CD4-positive, alpha-beta T cell treated with Interleukin-6 for 4 hours (primary cell): Measurements from ENCODE around the gene FANK1.

ENCODE experiments used
- DNase-seq: peaks from one replicate; pipeline ENCODE4 v3.0.0-alpha.2; 2020; ENCODE audit warnings: mixed read lengths

FANK1 gene

DNA sequence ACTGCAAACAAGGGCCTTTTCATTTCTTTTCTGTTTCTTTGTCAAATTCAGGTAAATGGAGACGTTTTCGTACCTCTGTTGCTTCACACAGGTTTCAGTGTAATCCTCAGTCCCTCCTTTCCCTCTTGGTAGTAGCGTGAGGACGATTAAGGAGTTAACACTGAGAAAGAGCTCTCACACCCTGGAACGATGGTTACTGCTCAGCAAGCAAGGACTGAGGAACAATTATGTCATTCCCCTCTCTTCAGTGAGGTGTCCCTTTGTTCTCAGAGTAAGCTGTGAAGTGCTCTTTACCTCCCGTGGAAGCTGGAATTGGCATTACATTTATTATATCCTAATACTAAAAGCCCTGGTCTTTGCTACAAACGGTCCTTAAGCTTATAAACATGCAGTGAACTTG lies 95.9 kb downstream of the FANK1 start:
- DNase-seq = no peak

GRCh38 chr10:125994601-125995000 lies 98.2 kb downstream of the FANK1 start:
- no peak for DNase-seq

GRCh38 chr10:125995726-125996304 lies 99.5 kb downstream of the FANK1 start:
- no peak for DNase-seq

- no peak for DNase-seq
These were observed 101.2 kb downstream of the FANK1 start for GRCh38 chr10:125997586-125997985.

- DNase-seq = no peak
These were observed 103.3 kb downstream of the FANK1 start for GRCh38 chr10:125999694-126000093.

DNA sequence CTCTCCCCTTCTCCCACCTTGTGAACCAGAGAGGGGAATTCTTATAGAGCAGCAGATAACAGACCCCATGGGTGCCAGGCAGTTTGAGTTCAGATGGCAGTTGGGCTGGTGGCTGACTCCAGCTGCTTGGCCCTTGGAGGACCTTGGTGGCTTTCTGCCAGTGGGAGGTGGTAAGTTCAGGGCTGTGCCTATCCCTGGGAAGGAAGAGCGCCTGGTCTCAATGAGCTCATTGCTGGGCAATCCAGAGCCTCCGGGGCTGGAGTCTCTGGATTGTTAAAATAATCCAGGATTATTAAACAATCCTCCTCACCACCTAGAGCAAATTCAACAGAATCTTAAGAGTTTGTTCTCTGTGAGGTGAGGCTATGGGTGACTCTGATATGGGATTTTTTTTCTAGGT lies 105.2 kb downstream of the FANK1 start:
- no peak for DNase-seq

GRCh38 chr10:126004752-126005151 lies 108.4 kb downstream of the FANK1 start:
- DNase-seq = no peak

DNA sequence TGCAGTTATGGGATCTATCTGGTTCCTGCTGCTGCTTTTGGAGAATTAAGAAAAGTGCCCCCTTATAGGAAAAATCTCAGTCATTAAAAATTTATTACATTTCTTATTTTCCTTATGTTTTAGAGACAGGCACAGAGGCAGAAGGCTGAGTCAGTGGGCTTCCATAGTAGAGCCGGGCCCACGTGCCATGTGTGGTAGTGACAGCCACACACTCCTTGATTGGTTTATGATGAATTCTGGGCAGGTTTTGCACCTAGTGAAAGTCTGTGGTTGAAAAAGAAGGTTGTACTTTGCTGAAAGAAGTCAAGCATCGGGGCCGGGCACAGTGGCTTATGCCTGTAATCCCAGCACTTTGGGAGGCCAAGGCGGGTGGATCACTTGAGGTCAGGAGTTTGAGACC lies 109.9 kb downstream of the FANK1 start:
- no peak for DNase-seq

GRCh38 chr10:126006906-126007305 lies 110.5 kb downstream of the FANK1 start:
- no peak for DNase-seq

DNA sequence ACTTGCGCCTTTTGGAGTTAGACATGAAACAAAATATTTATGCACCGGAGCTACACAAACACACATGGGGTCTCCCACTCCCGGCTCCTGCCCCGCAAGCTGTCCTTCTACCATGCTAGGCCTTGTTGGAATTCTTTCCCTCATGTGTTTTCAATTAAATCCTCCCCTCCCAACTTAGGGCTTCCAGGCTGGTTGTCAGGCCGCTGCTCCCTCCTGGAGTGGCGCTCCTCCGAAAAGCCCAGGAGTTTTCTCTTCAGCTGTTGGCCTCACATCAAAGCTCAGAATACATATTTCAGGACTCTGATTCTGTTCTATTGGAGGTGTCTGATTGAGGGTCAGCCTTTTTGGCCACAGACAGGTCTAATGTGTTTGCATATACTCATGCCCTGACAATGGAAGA lies 113.3 kb downstream of the FANK1 start:
- DNase-seq = no peak

DNA sequence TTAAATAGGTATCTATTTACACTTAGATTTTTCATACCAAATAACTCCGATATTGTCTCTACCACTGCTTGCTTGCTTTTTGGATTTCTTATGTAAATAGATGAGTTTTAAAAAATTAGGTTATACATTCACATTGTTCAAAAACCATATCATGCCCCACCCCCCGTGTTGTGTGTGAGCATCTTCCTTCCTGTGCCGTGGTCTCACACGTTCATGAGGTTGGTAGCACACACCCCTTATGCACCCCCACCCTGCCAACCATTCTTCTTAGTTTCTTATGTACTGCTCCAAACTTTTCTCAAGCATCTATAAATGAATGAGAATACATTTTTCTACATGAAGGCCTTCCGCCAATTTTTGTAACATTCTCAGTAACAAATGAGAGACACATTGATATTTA lies 115.6 kb downstream of the FANK1 start:
- peak; percentile 9 for DNase-seq

DNA sequence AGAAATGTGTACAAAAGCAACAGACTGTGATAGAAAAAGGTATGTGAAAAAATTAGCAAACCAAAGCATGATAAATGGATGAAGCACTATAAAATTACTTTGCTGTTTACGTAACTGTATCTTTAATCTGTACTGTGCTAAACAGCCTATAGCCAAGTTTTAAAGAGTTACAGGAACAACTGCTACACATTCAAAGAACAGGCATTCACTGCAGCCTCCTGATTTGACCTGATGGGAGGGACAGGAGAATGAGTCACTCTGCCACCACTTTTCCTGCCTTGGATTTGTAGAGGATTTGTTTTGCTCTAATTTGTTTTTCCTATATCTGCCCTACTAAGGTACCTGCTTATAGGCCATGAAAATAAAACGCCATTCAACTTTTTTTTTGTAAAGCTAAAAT lies 116.1 kb downstream of the FANK1 start:
- no peak for DNase-seq

- peak; percentile 9 for DNase-seq
These were observed 117.3 kb downstream of the FANK1 start for GRCh38 chr10:126013489-126014281.

DNA sequence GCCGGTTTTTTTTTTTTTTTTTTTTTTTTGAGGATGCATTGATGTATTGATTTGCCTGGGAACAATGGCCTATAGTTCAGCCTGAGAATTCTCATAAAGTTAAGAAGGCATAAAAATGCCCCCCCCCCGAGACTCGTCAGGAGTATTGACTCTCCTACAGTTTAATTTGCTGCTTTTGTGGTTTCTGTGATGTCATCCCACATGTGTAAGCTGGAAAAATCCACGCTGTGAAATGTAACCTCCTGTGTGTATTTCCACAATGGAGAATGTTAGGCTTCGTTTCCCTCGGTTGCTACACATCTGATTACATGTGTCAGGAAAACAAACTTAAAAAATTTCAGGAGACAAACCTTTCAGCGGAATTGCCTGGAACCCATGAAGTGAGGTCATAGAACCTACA lies 117.9 kb downstream of the FANK1 start:
- no peak for DNase-seq

DNA sequence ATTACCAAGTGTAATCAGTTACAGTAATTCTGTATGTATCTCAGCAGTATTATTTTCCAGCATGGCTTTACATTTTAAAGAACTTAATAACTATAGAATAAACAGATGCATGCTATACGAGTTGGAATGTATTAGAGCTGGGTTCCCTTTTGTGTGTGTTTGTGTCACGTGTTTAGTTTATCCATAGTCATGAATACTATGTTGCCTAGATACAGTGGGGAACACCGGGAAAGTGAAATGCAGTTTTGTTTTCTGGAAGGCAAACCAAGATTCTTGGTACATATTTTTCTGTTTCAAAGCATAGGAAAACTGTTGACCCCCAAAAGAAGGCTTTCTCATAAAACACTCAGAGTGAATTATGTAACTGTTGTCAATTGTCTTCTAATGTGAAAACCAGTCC lies 119.0 kb downstream of the FANK1 start:
- DNase-seq = no peak

DNA sequence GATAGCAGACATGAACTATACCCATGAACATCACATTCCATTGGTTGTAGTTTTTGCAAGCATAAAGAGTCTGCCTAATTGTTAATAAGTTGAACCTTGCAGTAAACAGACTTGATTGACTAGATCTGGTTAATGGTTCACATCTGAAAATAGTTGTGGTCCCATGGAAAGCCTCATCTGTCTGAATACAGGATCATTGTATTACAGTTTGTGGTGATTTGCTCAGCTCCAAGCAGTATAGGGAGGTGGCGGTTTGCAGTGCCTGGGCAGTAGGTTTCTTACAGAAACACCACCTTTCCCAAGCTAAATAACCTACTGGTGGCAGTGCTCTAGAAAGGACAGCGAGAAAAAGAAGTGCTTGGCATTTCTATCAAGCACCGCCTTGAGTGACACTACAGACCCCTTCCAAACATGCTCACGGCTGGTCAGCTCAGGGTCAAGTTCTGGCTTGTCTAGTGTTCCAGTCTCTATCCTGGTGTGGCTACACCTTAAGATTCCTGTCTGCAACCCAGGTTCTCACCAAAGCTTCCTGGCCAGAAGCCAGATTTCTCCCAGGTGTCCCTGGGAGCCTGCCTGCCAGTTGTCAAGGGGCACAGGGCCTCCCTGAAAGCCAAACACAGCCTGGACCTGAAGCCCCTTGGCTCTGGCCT lies 119.9 kb downstream of the FANK1 start:
- DNase-seq = no peak

DNA sequence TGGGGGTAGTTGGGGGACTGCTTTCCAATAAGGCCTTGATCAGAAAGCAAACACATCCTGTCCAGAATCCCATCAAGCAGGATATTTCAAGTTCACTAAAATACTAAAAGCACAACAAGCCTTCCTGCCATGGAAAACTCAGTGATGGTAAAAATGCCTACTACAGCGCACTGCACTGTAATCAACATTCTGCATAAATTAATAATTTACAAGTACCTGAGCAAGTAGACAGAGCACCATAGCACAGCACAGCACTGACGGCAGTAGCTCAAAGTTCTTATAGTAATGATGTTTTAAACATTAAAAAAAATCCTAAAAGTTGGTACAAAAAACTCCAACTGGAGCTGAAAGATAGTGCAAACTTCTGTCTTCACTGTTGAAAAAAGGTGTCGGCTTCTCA lies 120.5 kb downstream of the FANK1 start:
- no peak for DNase-seq

DNA sequence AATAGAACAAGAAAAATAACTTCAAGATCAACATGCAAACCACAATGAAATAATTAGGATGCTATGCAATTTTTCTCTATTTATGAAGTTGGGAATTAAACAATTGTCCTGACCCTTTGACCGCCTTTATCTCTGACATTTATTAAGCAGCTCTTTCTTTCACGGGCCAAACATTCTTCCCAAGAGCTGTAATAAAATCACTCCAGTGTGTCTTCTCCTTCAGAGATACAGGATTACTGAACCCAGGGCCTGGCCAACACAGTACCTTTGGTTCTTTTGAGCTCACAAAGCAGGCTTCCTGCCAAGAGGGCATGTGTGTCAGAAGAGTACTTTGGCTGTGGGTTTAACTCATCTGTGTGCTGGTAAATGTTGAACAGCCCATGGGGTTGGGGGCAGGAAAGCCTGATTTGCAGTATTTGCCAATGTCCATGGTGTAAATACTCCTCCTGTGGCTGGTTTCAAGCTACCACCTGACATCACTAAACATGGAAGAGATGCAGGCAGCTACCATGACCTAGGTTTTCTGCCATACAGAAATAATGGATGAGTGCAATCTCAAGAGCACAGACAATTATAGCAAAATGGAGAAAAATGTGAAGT lies 121.7 kb downstream of the FANK1 start:
- no peak for DNase-seq

DNA sequence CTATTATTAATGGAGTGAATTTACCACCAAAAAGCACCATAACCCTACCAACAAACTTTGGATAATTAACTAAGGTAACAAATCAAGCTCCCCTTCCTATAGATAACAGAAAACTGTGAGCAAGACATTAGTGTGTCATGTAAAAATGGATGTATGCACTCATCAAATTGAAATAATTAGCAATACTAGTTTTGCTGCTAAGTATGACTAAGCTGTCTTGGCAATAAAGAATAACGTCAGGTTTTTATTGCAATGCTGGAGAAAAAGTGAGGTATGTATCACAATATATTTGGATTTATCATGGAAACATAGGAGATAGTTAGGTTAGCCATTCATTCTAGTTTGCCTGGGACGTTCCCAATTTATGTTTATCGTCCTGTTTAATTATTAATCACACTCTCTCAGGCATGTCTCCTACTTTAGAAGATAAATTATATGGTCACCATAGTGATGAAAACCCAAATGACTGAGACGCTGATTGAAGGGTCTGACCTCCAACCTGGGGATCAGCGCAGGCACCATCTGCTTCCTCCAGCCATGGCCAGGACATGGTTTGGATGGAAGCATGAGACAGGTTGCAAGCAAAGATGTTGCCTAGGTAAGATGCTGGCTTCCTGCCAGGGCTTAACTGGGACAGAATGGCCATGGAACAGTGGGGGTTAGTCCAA lies 125.6 kb downstream of the FANK1 start:
- DNase-seq = no peak

GRCh38 chr10:126022841-126023240 lies 126.5 kb downstream of the FANK1 start:
- DNase-seq = no peak

- no peak for DNase-seq
These were observed 131.3 kb downstream of the FANK1 start for GRCh38 chr10:126027692-126028091.

DNA sequence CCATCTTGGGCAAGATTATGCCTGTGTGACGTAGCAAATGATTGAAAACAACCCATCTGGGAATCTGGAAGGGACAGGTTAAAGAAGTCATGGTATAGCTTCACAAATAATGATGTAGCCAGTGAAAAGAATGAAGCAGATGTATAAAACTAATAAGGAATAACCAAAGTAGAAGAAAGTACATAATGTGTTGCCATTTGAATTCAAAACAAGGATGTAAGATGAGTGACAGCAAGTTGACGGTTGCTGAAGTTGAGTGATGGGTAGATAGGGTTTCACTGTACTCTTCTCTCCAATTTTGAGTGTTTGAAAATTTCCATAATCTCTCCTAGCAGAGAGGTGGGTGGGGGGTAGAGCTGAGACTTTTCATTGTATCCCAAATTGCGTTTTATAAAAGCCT lies 133.6 kb downstream of the FANK1 start:
- no peak for DNase-seq

GRCh38 chr10:126034586-126034985 lies 138.2 kb downstream of the FANK1 start:
- DNase-seq = no peak
